Measurements from ENCODE around the gene THSD4.

The THSD4 gene

GRCh38 chr15:71806452-71806931, 691.2 kb downstream of the THSD4 start:
- DNase-seq (ENCODE audit: low read depth in 3 of 3), result no peak

DNA sequence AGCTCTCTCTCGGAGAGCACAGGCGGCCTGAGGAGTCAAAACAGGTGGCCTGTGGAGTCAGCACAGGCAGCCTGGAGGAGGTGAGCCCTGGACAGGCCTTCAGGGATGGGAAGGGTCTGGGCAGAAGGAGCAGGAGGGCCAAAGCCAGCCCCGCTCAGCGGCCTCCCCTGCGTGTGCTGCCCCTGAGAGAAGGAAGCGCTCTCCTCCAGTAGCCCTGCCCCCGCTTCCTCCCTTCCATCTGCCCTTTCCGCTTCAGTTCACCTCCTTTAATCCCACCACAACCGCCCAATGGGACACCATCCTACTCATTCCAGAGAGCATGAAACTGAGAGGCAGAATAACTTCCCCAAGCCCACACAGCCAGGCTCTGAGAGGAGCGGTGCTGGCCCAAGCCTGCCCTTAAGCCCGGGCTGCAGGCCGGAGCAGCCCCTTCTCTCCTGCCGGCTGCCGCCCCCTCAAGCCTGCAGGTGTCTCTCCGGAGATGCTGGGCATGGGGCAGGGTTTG, 691.9 kb downstream of the THSD4 start:
- DNase-seq (ENCODE audit: low read depth in 3 of 3), result no peak

DNA sequence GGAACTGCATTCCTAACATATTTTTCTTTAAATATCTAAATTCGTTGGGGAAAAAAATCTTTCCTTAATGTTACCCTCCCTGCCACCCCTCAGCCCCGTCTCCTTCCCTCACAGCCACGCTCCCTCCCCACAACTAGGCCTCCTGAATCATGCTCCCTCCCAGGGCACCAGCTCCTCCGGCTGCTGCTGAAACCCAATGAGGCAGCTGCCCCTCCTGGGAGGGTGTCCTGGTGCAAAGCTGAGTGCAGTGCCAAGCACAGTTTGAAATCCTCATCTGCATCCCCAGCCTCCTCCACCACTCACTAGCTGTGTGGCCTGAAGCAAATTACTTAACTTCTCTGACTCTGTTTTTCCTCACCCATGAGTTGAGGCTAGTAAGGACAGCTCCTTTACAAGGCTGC, 692.4 kb downstream of the THSD4 start:
- no peak for DNase-seq (ENCODE audit: low read depth in 3 of 3)

DNA sequence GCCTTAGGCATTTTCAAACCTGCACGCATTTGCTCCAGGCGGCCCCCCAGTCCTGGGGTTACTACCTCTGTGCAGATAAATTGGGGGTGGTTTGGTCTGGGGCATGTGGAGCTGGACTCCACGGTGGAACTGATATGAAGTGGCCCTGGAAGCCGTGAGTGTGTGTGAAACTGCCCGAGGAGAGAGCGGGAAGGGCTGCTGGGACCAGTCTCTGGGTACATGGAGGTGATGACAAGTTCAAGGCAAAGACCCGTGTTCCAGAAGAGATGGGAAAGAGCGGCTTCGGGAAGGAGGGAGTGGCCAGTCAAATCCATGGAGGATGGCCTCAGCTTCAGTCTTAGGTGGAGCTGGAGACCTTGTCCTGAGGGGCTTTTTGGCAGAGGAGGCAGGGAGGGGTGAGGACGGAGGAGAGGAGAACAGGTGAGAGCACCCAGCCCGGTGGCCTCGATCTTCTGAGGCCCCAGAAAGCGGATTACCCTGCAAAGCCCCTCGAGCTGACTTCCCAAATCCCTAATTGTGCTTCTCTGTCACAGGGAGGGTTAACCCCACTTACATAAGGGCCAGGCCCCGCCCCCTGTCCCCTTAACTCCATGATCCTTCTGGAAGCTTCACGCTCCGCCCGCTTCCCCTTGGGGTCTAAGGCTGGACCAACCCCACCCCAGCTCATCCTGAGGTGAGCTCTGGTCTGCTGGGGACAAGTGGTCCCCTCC, 693.2 kb downstream of the THSD4 start:
- DNase-seq (ENCODE audit: low read depth in 3 of 3), result no peak

- no peak for DNase-seq (ENCODE audit: low read depth in 3 of 3)
Observed at GRCh38 chr15:71809346-71809745, 694.1 kb downstream of the THSD4 start.

DNA sequence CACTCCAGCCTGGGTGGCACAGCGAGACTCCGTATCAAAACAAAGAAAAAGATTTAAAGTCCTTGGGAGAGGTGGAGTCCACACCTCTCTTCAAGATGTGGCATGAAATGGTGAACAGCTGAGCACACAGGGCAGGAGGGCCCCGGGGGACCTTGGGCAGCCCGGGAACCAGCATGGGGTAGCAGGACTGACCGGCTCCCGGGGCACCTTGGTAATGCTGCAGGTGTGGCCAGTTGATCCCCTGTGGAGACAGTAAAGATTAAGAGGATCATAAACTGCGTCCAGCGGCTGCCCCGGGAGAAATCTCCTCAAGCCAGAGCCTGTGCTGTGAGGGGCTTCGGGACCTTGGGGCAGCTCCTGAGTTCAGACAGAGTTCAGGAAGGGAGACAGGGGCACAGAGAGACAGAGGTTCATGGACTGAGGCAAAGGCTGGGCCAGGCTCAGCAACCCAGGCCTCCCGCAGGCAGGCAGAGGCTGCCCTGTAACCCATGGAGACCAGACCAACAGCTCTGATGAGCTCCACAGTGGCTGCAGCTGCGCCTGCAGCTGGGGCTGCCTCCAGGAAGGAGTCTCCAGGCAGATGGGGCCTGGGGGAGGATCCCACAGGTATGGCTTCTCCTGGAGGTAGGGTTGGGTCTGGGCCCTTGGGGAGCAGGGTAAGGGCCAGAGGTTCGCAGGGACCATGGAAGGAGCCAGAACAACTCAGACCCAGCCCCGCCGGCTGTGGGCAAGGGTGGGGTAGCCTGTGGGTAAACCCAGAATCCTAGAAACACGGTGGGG, 695.2 kb downstream of the THSD4 start, which contains the start of gene NR2E3:
Gene NR2E3, plus strand, starts transcription at position 299 of the 780 bp plus-strand sequence. Its CDS starts 190 bp downstream, at position 489.
- no peak for DNase-seq (ENCODE audit: low read depth in 3 of 3)

DNA sequence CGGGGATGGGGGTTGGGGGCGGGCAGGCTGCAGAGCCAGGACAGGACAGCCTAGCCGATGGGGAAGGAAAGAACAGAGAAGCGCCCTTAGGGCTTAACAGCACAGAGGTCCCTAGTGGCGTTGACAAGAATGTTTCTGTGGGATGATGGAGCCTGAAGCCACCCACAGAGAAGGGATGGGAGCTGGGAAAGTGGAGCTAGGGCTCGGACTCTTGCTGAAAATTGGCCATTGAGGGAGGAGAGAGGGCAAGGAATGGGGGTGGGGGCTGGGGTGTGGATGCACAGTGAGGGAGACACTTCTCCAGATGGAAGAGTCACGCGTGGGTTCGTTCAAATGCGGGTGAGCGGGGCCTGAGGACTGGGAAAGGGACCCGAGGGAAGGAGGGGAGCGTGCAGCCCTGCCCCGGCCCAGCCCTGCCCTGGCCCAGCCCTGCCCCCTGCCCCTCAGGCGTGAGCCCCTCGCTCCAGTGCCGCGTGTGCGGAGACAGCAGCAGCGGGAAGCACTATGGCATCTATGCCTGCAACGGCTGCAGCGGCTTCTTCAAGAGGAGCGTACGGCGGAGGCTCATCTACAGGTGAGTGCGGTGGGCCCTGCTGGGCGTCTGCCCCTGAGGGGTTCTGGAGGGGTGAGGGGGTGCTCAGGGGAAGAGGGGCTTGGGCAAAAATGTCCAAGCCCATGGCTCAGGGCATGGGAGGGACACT, 695.9 kb downstream of the THSD4 start:
- no peak for DNase-seq (ENCODE audit: low read depth in 3 of 3)

GRCh38 chr15:71811752-71812735, 696.8 kb downstream of the THSD4 start:
- no peak for DNase-seq (ENCODE audit: low read depth in 3 of 3)

DNA sequence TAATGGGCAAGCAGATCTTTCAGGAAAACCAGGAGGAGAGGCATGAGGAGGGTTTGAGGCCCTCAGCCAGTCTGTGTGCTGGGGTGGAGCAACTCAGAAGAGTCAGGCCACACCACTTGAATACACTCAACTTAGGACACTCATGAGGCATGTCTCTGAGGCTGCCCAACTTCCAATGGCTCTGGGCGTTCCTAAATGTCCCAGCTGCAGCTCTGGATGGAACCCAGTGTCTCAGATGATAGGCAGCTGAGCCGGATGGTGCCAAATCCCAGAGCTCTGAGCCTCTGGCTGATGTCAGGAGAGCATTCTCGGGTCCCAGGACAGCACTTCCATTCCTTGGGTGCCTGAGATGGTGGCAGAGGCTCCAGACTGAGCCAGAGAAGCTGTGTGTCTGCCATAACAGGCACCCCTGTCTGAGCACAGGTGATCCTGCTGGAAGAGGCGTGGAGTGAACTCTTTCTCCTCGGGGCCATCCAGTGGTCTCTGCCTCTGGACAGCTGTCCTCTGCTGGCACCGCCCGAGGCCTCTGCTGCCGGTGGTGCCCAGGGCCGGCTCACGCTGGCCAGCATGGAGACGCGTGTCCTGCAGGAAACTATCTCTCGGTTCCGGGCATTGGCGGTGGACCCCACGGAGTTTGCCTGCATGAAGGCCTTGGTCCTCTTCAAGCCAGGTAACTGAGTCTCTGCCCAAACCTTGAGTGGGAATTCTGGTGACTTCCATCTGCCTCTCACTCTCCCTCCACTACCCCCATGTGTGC, 697.9 kb downstream of the THSD4 start:
- no peak for DNase-seq (ENCODE audit: low read depth in 3 of 3)

GRCh38 chr15:71813723-71814470, 698.6 kb downstream of the THSD4 start:
- no peak for DNase-seq (ENCODE audit: low read depth in 3 of 3)

- no peak for DNase-seq (ENCODE audit: low read depth in 3 of 3)
Observed at GRCh38 chr15:71815301-71815700, 700.0 kb downstream of the THSD4 start.

DNA sequence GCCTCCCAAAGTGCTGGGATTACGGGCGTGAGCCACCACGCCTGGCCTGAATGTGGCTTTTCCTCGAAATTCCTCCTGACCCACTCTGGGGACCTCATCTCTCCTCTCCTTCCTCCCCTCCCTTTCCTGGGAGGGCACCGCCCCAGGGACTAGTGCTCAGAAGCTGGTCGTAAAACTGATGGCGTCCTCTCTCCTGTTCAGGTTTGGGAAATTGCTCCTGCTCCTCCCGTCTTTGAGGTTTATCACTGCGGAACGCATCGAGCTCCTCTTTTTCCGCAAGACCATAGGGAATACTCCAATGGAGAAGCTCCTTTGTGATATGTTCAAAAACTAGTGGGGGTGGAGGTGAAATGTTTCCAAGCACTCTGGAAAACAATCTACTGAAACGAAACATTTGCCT, 702.1 kb downstream of the THSD4 start:
- no peak for DNase-seq (ENCODE audit: low read depth in 3 of 3)

GRCh38 chr15:71820127-71820526, 704.9 kb downstream of the THSD4 start:
- DNase-seq (ENCODE audit: low read depth in 3 of 3), result no peak

DNA sequence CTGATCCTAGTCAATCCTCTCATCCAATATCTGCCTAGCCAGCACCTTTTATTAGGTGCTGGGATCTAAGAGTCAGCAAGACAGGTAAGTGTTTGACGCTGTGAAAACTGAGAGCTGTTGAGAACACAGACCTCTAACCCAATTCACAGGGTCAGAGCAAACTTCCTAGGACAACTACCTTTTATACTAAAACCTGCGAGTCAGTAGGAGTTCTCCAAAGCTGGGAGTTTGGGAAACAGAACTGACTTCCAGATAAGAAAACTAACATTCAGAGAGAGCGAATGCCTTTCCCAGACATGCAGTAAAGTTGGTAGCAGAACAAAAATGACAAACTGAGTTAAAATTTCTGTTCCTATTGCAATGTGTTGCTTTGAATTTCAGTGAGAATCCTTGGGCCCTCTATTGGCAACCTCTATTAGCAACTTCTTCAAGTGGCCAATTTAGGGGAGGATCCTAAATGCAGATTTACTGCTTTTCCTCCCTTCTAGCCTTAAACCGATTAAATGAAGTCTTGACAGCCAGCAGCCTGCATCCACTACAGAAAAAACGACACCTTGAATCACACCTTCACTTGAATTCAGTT, 706.4 kb downstream of the THSD4 start:
- no peak for DNase-seq (ENCODE audit: low read depth in 3 of 3)

- no peak for DNase-seq (ENCODE audit: low read depth in 3 of 3)
Observed at GRCh38 chr15:71822890-71823630, 707.8 kb downstream of the THSD4 start.

DNA sequence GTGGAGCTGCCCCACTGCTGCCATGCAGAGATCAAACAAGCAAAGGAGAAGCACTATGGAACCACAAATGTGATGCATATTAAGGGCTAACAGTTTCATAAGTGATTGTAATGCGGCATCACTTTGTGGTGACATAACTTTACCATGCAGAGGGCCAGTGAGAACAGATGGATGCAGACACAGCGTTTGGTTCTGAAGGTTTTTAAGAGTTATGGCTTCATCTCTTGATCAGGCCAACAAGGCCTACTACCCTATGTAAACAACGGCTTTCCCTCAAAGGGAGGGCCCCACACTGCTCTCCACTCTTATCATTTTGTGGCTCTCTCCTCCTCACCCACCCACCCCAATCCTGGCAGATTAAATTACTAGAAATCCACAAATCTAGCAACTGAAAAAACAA, 708.5 kb downstream of the THSD4 start:
- DNase-seq (ENCODE audit: low read depth in 3 of 3), result no peak

- DNase-seq (ENCODE audit: low read depth in 3 of 3), result no peak
Observed at GRCh38 chr15:71825021-71825730, 709.9 kb downstream of the THSD4 start.

GRCh38 chr15:71826196-71826595, 710.9 kb downstream of the THSD4 start:
- no peak for DNase-seq (ENCODE audit: low read depth in 3 of 3)
